Parathyroid adenoma (tissue), 2 donors: ENCODE measurements around the gene CLNK.

Source experiments
- H2AFZ ChIP-seq: fragments of 300-600 bp; sonication (generic); one replicate; pipeline ENCODE4 v1.7.0; 2017; ENCODE audit warnings: antibody characterized with exemption, mild to moderate bottlenecking
- H3K27ac ChIP-seq: fragments of 300-600 bp; sonication (generic); one replicate; pipeline ENCODE4 v1.7.0; 2017
- H3K27me3 ChIP-seq: fragments of 300-600 bp; sonication (generic); one replicate; pipeline ENCODE4 v1.7.0; 2017; ENCODE audit warnings: low read length; ENCODE audit not compliant: control insufficient read depth, insufficient read depth
- H3K36me3 ChIP-seq: fragments of 300-600 bp; sonication (generic); one replicate; pipeline ENCODE4 v1.7.0; 2017; ENCODE audit warnings: low read length; ENCODE audit not compliant: control insufficient read depth, insufficient read depth
- H3K4me1 ChIP-seq: fragments of 300-600 bp; sonication (generic); one replicate; pipeline ENCODE4 v1.7.0; 2017; ENCODE audit warnings: control low read depth
- H3K4me2 ChIP-seq: fragments of 300-600 bp; sonication (generic); one replicate; pipeline ENCODE4 v1.7.0; 2017; ENCODE audit warnings: low read length
- H3K4me3 ChIP-seq: fragments of 300-600 bp; sonication (generic); one replicate; pipeline ENCODE4 v1.7.0; 2017; ENCODE audit warnings: low read depth, low read length
- H3K79me2 ChIP-seq: fragments of 300-600 bp; sonication (generic); one replicate; pipeline ENCODE4 v1.7.0; 2017; ENCODE audit warnings: control low read depth
- H3K9ac ChIP-seq: fragments of 300-600 bp; sonication (generic); one replicate; pipeline ENCODE4 v1.7.0; 2017; ENCODE audit warnings: mild to moderate bottlenecking
- H3K9me3 ChIP-seq: fragments of 300-600 bp; sonication (generic); one replicate; pipeline ENCODE4 v1.7.0; 2017; ENCODE audit warnings: low read length; ENCODE audit not compliant: control insufficient read depth
- TF ChIP-seq, protein P1 (sequence below): fragments of 300-600 bp; sonication (generic); IDR thresholded peaks from one replicate; pipeline ENCODE4 v1.7.0; 2017; ENCODE audit warnings: antibody characterized with exemption, mild to moderate bottlenecking
- donor health status: primary hyperparathyroidism.

CLNK gene

DNA sequence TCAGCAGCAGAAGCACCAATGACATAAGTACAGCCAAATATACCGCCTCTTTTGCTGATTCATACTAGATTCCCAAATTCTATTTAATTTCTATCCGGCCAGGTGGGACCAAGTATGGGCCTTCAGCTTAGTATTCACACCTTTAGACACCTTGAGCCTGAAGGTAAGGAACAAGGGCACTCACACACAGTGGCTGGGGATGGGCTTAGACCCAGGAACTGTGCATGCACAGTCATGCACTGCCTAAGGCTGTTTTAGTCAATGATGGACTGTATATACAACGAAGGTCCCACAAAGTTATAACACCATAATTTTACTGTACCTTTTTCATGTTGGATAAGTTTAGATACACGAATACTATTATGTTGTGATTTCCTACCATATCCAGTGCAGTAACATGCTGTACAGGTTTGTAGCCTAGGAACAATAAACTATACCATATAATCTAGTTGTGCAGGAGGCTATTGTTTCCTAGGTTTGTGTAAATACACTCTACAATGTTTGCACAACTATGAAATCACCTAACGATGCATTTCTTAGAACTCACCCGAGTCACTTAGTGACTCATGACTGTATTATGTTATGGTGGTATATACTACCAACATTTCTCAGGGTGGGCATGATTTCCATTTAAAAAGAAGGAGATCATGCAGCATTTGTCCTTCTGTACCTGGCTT is 9.7 kb upstream of the CLNK start:
- H3K27me3 ChIP-seq: no peaks in the 10 kb centered on the region
- no peak overlapping the region for H2AFZ ChIP-seq
- H3K9me3 ChIP-seq: no peaks in the 10 kb centered on the region
- H3K9ac ChIP-seq: no peak overlapping the region
- no peaks in the 10 kb centered on the region for H3K79me2 ChIP-seq
- no peak overlapping the region for H3K4me3 ChIP-seq
- no peaks in the 10 kb centered on the region for H3K4me1 ChIP-seq
- H3K36me3 ChIP-seq: no peaks in the 10 kb centered on the region
- TF ChIP-seq, protein P1, sequence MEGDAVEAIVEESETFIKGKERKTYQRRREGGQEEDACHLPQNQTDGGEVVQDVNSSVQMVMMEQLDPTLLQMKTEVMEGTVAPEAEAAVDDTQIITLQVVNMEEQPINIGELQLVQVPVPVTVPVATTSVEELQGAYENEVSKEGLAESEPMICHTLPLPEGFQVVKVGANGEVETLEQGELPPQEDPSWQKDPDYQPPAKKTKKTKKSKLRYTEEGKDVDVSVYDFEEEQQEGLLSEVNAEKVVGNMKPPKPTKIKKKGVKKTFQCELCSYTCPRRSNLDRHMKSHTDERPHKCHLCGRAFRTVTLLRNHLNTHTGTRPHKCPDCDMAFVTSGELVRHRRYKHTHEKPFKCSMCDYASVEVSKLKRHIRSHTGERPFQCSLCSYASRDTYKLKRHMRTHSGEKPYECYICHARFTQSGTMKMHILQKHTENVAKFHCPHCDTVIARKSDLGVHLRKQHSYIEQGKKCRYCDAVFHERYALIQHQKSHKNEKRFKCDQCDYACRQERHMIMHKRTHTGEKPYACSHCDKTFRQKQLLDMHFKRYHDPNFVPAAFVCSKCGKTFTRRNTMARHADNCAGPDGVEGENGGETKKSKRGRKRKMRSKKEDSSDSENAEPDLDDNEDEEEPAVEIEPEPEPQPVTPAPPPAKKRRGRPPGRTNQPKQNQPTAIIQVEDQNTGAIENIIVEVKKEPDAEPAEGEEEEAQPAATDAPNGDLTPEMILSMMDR: no peak
- H3K27ac ChIP-seq: no peak overlapping the region
- H3K4me2 ChIP-seq: no peak overlapping the region

DNA sequence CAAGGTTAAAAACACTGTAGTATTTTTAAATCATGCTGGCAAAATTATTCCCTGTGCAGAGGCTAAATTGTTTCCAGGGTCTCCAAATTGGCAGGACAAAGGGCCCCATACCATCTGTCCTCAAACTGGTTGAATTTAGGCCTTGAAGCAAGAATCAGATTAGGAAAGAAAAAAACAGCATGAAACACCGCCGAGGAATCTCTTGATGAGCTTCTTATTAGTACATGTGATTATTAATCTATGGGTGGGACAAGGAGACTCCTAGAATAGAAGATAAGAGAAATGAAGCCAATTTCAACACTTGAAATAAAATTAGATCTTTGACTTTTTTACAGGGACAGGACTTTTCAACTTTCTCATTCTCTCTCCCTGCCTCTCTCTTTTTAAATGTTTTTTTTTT is 7.1 kb upstream of the CLNK start:
- Histone ChIP-seq H3K9ac (no peak overlapping the region), H3K79me2 (no peaks in the 10 kb centered on the region), H3K27ac (no peak overlapping the region), H3K27me3 (no peaks in the 10 kb centered on the region), H2AFZ (no peak overlapping the region), H3K36me3 (no peaks in the 10 kb centered on the region), H3K4me1 (no peaks in the 10 kb centered on the region), H3K4me2 (no peak overlapping the region), H3K4me3 (no peak overlapping the region), H3K9me3 (no peaks in the 10 kb centered on the region)
- TF ChIP-seq, protein P1: no peak

DNA sequence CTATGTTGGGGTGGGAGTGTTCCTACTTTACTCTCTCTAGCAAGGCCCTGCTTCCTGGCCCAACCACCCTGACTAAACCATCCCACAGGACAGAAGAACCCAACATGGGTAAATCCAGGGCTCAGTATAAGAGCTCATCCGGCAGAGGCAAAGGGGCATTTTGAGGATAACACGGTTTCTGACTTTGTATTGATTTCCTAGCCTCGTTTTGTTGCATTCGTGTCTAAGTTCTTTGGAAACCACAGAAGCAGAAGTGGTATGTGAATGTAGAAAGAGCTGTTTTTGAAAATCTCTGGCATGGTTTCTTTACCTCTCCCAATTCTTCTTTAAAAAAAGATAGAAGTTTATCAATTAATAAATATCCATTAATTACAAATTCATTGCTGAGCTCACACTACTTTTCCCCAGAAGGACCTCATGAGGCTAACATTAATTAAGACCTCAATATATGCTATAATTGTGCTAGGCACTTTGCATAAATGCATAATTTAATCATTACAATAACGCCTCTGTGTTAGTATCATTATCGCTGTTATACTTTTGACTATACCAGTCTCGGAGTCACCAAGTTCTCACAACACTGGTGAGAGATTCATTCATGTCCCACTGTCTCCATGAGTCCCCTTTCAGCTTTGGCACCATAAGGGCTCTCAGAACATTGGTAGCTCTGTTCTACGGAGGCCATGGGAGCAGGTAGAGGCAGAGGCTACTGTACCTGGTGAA is 5.8 kb upstream of the CLNK start:
- no peaks in the 10 kb centered on the region for H3K9me3 ChIP-seq
- no peaks in the 10 kb centered on the region for H3K79me2 ChIP-seq
- H3K9ac ChIP-seq: no peak overlapping the region
- H3K27me3 ChIP-seq: no peaks in the 10 kb centered on the region
- H3K27ac ChIP-seq: no peak overlapping the region
- no peak overlapping the region for H2AFZ ChIP-seq
- no peak overlapping the region for H3K4me2 ChIP-seq
- no peaks in the 10 kb centered on the region for H3K4me1 ChIP-seq
- no peaks in the 10 kb centered on the region for H3K36me3 ChIP-seq
- TF ChIP-seq, protein P1: no peak
- H3K4me3 ChIP-seq: no peak overlapping the region

DNA sequence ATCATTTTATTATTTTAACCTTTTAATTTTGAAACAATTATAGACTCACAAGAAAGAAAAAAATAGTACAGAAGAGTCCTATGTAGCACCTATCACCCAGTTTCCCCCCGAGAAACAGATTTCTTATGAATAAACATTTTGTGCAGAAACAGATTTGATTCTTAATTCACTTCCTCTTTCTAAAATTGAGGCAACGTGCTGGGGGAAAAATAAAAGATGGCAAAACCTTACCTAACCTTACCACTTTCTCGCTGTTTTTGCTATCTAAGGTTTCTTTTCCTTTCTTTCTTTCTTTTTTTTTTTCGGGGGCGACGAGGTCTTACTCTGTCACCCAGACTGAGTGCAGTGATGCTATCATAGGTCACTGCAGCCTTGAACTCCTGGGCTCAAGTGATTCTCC is 4.3 kb upstream of the CLNK start:
- H3K27me3 ChIP-seq: no peaks in the 10 kb centered on the region
- no peaks in the 10 kb centered on the region for H3K79me2 ChIP-seq
- no peak overlapping the region for H3K4me2 ChIP-seq
- H3K4me3 ChIP-seq: no peak overlapping the region
- no peak overlapping the region for H3K9ac ChIP-seq
- H3K9me3 ChIP-seq: no peaks in the 10 kb centered on the region
- H3K4me1 ChIP-seq: no peaks in the 10 kb centered on the region
- TF ChIP-seq, protein P1: no peak
- no peak overlapping the region for H2AFZ ChIP-seq
- no peak overlapping the region for H3K27ac ChIP-seq
- H3K36me3 ChIP-seq: no peaks in the 10 kb centered on the region
